Measurements from ENCODE around the gene NFE2L1. TPM values are rescaled to one million over a fixed set of nuclear protein-coding genes. Genes with fewer than 3 reads are reported as not detected.

Gene NFE2L1
- total and polyA plus RNA-seq, 2 experiments from 2014 or later = 28.0 to 66.4 TPM

DNA sequence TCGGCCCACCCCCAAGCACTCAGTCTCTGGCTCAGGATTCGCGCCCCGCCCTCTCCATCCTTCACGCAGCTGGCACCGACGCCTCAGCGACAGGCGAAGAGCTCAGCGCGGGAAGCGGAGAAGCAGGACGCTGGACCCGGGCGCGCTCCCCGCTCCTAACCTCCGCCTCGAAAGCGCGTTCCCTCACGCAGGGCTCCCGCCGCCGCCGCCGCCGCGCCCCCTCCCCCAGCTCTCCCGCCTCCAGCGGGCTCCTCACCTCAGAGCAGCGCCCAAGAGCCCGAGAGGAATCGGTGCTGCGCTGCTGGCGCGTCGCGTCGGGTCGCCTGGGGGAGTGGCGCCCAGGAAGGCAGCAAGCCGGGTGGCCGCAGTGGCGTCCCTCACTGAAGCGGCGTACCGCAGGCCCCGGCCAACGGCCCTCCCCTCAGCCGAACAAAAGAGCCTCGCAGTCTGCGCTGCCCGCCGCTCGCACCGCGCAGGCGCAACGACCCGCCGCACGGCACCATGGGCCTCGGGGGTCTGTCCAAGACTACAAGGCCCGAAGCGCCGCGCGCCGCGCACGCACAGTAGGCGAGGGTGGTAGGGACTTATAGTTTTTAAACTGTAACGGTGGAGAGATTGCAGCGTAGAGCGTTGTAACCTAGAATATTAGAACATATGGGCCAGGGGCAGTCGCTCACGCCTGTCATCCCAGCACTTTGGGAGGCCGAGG is 53.0 kb downstream of the NFE2L1 start, which contains the start of gene CBX1:
Gene CBX1, minus strand, starts transcription at position 467 of the 709 bp plus-strand sequence. CDS start 24,474 bp downstream, outside the sequence.
- peak within 1 kb of the TSS; percentile 99 for H3K4me3 ChIP-seq
- TF ChIP-seq EZH2 (IDR thresholded peaks at IDR 0.05; ENCODE audit: insufficient read depth, poor library complexity, severe bottlenecking) (no peak), EZH2phosphoT487 (IDR thresholded peaks at IDR 0.05; ENCODE audit: insufficient read depth, low read depth) (no peak)
- H3K4me1 ChIP-seq (ENCODE audit: insufficient read depth) = peaks cover 10% of the 10 kb centered on the region
- peak; percentile 95 for DNase-seq
- H2AFZ ChIP-seq = peak within 1 kb of the TSS; percentile 86
- no peaks in the 10 kb centered on the region for H3K36me3 ChIP-seq (ENCODE audit: low read depth)
- 0 out of 2 replicates have a peak, but pooled peaks cover 9% of the 10 kb centered on the region for H4K20me1 ChIP-seq (ENCODE audit: insufficient read depth)
- no peaks in the 10 kb centered on the region for H3K9me3 ChIP-seq (ENCODE audit: low read depth)
- peak within 1 kb of the TSS; percentile 88 for H3K9ac ChIP-seq
- no peaks in the 10 kb centered on the region for H3K9me2 ChIP-seq (ENCODE audit: insufficient read depth)
- H3K27me3 ChIP-seq (replicated peaks; ENCODE audit: insufficient read depth) = no peaks in the 10 kb centered on the region
- H3K79me2 ChIP-seq (ENCODE audit: insufficient read depth) = peaks cover 43% of the 10 kb centered on the region
- peak within 1 kb of the TSS; percentile 86 for H3K27ac ChIP-seq
- WGBS, 2 experiments (ENCODE audit: low coverage in 1 of 2, low lambda C conversion rate in 2 of 2, missing lambda C conversion rate in 2 of 2) = 1 to 2% methylated on average over 58 to 79 of the region's 79 CpGs
- in situ Hi-C loops (cut with MboI) = no loop called here
- peaks cover 19% of the 10 kb centered on the region for H3F3A ChIP-seq (ENCODE audit: insufficient read depth)
- H3K4me2 ChIP-seq (ENCODE audit: unreplicated experiment) = peak within 1 kb of the TSS; percentile 81

DNA sequence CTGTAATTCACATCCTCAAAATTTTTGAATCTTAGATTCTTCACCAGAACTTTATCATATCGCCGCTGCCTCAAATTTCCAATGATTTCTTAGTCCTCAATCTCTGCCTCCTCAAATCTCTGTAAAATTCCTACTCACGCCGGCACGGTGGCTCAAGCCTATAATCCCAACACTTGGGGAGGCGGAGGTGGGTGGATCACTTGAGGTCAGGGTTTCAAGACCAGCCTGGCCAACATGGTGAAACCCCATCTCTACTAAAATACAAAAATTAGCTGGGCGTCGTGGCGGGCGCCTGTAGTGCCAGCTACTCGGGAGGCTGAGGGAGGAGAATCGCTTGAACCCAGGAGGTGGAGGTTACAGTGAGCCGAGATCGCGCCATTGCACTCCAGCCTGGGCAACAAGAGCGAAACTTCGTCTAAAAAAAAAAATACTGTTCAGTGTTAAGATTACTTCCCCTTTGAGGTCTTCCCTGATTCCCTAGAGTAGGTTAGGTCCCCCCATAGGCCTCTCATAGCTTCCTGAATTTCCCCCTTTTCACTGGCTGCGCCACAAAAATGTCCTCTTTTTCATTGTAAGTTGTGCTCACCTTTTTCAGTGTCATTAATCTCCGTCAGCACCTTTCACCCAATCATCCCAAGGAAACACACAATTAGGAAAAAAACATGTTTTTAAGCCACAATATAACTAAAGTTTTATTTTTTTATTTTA is 54.0 kb downstream of the NFE2L1 start:
- Histone ChIP-seq H2AFZ (peak overlapping the region; percentile 86; the same call in 1 of the 2 replicates), H3K9me3 (ENCODE audit: low read depth) (no peaks in the 10 kb centered on the region)

DNA sequence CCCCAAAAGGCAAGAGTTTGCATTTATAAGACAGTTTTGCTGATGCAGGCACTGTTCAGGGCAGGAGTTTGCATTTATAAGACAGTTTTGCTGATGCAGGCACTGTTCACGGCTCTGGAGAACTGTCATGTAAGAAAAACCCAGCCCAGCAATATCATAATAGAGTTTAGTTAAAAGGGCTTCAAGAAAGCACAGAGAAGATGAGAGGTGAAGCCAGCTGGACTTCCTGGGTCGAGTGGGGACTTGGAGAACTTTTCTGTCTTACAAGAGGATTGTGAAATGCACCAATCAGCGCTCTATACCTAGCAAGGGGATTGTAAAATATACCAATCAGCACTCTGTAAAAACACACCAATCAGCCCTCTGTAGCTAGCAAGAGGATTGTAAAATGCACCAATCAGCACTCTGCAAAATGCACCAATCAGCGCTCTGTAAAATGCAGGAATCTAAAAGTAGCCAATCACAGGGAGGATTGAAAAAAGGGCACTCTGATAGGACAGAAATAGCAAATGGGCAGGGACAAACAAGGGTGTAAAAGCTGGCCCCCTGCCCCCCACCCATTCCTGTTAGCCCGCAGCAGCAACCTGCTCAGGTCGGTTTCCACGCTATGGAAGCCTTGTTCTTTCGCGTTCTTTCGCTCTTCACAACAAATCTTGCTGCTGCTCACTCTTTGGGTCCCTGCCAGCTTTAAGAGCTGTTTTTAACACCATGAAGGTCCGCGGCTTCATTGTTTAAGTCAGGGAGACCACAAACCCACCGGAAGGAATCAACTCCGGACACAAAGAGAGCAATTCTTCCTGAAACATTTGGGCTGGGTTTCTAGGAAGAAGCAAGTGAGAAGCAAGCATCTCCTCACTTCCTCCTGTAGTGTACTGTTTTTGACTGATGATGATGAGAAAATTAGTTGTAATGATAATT is 54.9 kb downstream of the NFE2L1 start:
- DNase-seq = no peak
- H4K20me1 ChIP-seq (ENCODE audit: insufficient read depth) = 0 out of 2 replicates have a peak, but pooled peaks cover 5% of the 10 kb centered on the region
- H3K4me3 ChIP-seq = no peak overlapping the region
- H3K79me2 ChIP-seq (ENCODE audit: insufficient read depth) = peaks cover 28% of the 10 kb centered on the region
- no peak overlapping the region for H3K27ac ChIP-seq
- in situ Hi-C loops (cut with MboI) = no loop called here
- H3K4me2 ChIP-seq (ENCODE audit: unreplicated experiment) = no peak overlapping the region
- H2AFZ ChIP-seq = no peak overlapping the region
- H3K9ac ChIP-seq = no peak overlapping the region
- peaks cover 6% of the 10 kb centered on the region for H3K4me1 ChIP-seq (ENCODE audit: insufficient read depth)
- H3K36me3 ChIP-seq (ENCODE audit: low read depth) = no peaks in the 10 kb centered on the region
- H3K9me3 ChIP-seq (ENCODE audit: low read depth) = no peaks in the 10 kb centered on the region
- TF ChIP-seq EZH2phosphoT487 (IDR thresholded peaks at IDR 0.05; ENCODE audit: insufficient read depth, low read depth) = no peak
- no peak for TF ChIP-seq EZH2 (IDR thresholded peaks at IDR 0.05; ENCODE audit: insufficient read depth, poor library complexity, severe bottlenecking)
- no peaks in the 10 kb centered on the region for H3K9me2 ChIP-seq (ENCODE audit: insufficient read depth)
- WGBS, 2 experiments (ENCODE audit: low coverage in 1 of 2, low lambda C conversion rate in 2 of 2, missing lambda C conversion rate in 2 of 2) = 87 to 93% methylated on average over 14 of the region's 14 CpGs
- H3K27me3 ChIP-seq (replicated peaks; ENCODE audit: insufficient read depth) = no peaks in the 10 kb centered on the region
- H3F3A ChIP-seq (ENCODE audit: insufficient read depth) = peaks cover 19% of the 10 kb centered on the region

More for the DNA sequence above, 54.0 kb downstream of the NFE2L1 start:
- Histone ChIP-seq H3K79me2 (ENCODE audit: insufficient read depth) (peaks cover 32% of the 10 kb centered on the region), H3K9me2 (ENCODE audit: insufficient read depth) (no peaks in the 10 kb centered on the region), H3F3A (ENCODE audit: insufficient read depth) (peaks cover 19% of the 10 kb centered on the region), H3K4me2 (ENCODE audit: unreplicated experiment) (peak overlapping the region; percentile 81), H4K20me1 (ENCODE audit: insufficient read depth) (0 out of 2 replicates have a peak, but pooled peaks cover 9% of the 10 kb centered on the region), H3K4me3 (0 out of 2 replicates have a peak overlapping the region, but pooled peaks have one; percentile 99), H3K27me3 (replicated peaks; ENCODE audit: insufficient read depth) (no peaks in the 10 kb centered on the region), H3K4me1 (ENCODE audit: insufficient read depth) (peaks cover 10% of the 10 kb centered on the region), H3K9ac (no peak overlapping the region; the same call in 1 of the 2 replicates), H3K27ac (no peak overlapping the region), H3K36me3 (ENCODE audit: low read depth) (no peaks in the 10 kb centered on the region)
- in situ Hi-C loops (cut with MboI) = no loop called here
- no peak for DNase-seq
- WGBS, 2 experiments (ENCODE audit: low coverage in 1 of 2, low lambda C conversion rate in 2 of 2, missing lambda C conversion rate in 2 of 2) = 95 to 96% methylated on average over 19 of the region's 19 CpGs
- TF ChIP-seq EZH2phosphoT487 (IDR thresholded peaks at IDR 0.05; ENCODE audit: insufficient read depth, low read depth) (no peak), EZH2 (IDR thresholded peaks at IDR 0.05; ENCODE audit: insufficient read depth, poor library complexity, severe bottlenecking) (no peak)

DNA sequence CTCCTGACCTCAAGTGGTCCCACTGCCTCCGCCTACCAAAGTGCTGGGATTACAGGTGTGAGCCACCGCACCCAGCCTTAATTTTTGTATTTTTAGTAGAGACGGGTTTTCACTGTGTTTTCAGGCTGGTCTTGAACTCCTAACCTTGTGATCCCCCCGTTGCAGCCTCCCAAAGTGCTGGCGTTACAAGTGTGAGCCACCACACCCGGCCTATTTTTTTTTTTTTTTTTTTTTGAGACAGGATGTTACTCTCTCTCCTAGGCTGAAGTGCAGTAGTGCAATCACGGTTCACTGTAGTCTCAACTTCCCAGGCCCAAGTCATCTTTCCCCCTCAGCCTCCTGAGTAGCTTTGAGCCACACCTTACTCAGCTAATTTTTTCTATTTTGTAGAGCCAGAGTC is 56.3 kb downstream of the NFE2L1 start:
- Histone ChIP-seq H3K27ac (no peak overlapping the region), H3K9me2 (ENCODE audit: insufficient read depth) (no peaks in the 10 kb centered on the region), H2AFZ (no peak overlapping the region), H3K36me3 (ENCODE audit: low read depth) (no peaks in the 10 kb centered on the region), H3K79me2 (ENCODE audit: insufficient read depth) (peaks cover 28% of the 10 kb centered on the region), H3K27me3 (replicated peaks; ENCODE audit: insufficient read depth) (no peaks in the 10 kb centered on the region), H4K20me1 (ENCODE audit: insufficient read depth) (no peaks in the 10 kb centered on the region), H3K4me2 (ENCODE audit: unreplicated experiment) (no peak overlapping the region), H3K9ac (no peak overlapping the region), H3K9me3 (ENCODE audit: low read depth) (no peaks in the 10 kb centered on the region), H3K4me1 (ENCODE audit: insufficient read depth) (peaks cover 11% of the 10 kb centered on the region), H3K4me3 (no peak overlapping the region), H3F3A (ENCODE audit: insufficient read depth) (peaks cover 14% of the 10 kb centered on the region)
- in situ Hi-C loops (cut with MboI) = no loop called here
- WGBS, 2 experiments (ENCODE audit: low coverage in 1 of 2, low lambda C conversion rate in 2 of 2, missing lambda C conversion rate in 2 of 2) = 75 to 79% methylated on average over 6 to 7 of the region's 7 CpGs
- TF ChIP-seq EZH2phosphoT487 (IDR thresholded peaks at IDR 0.05; ENCODE audit: insufficient read depth, low read depth) (no peak), EZH2 (IDR thresholded peaks at IDR 0.05; ENCODE audit: insufficient read depth, poor library complexity, severe bottlenecking) (no peak)
- no peak for DNase-seq
